Activated T-helper 9 cell treated with anti-CD3 and anti-CD28 coated beads, Interleukin-2, amount 50 U/mL, for 16 hours (primary cell): ENCODE results near the gene SPOP.

Source experiments
- DNase-seq: peaks from one replicate; pipeline ENCODE4 v3.0.0-alpha.2; 2020; ENCODE audit warnings: low read depth

SPOP gene

DNA sequence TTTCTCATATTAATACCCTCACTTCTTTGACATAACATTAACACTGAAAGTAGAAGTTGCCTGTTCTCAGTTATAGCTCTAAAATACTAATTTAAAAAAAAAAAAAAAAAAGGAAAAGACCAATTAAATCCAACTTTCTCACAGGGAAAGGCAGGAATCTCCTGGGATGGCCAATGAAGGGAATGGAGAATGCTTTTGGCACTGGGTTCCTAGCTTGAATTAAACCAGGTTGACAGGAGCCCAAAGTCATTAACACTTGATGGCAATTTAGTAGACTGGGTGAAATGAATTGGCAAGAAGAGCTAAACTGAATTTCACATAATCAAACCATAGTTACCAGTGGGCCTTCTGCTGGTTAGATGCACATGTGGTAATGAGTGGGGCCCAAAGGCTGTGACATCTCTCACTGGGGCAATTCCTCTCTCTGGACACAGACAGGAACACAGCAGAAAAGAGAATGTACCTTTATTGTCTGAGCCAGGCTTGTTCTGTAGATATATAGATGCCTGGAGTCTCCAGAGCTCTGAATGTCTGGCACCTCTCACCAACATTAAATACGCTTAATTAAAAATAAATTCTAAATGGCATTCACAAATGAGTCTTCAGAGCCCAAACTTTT, 64.6 kb downstream of the SPOP start:
- no peak for DNase-seq

DNA sequence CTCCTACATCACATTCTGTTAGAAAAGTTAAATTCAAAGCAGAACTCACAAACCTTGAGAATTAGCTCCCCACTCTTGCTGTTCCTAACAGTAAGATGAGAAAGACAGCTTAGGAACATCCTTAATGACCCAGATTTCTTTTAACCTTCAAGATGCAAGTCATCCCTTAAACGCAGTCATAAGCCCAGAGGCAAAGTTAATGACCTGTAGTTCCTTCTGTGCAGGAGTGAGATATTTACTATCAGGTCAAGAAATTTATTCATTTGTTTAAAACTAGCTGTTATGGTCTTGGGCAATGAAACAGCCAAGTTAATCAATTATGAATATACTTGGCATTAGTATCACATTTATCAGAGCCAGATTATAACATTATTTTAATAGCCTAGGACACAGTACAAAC, 65.2 kb downstream of the SPOP start:
- DNase-seq = no peak

GRCh38 chr17:49610883-49611584, 66.9 kb downstream of the SPOP start:
- DNase-seq = no peak

DNA sequence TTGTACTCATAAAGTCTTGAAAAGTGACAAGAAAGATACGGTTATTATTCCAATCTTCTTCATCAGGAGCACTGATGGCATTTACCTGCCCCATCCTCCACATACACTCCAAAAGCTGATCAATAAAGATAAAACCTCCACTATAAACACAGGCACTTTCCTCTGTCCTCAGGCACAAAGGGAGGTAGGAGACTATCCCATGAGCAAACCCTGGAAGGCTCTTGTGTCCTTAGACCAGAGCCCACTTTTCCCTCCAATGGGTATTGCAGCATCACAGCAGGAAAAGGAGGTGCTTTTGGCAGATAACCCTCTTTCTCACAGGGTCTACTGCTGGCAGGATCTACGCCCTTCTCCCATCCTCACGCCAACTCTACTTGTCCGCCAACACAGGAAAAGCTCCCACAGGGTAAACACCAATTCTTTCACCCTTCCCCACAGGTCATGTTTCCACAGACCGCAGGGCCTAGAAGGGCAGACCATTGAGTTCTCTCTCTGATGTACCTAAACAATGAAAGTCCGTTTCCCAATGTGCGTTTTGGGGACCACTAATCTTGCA, 73.5 kb downstream of the SPOP start:
- no peak for DNase-seq

GRCh38 chr17:49603720-49604119, 74.2 kb downstream of the SPOP start:
- no peak for DNase-seq

GRCh38 chr17:49603238-49603637, 74.7 kb downstream of the SPOP start:
- DNase-seq = no peak

GRCh38 chr17:49602783-49603182, 75.1 kb downstream of the SPOP start:
- no peak for DNase-seq

- no peak for DNase-seq
Measured at GRCh38 chr17:49600949-49601348, 76.9 kb downstream of the SPOP start.

GRCh38 chr17:49598918-49599317, 79.0 kb downstream of the SPOP start:
- DNase-seq = no peak

DNA sequence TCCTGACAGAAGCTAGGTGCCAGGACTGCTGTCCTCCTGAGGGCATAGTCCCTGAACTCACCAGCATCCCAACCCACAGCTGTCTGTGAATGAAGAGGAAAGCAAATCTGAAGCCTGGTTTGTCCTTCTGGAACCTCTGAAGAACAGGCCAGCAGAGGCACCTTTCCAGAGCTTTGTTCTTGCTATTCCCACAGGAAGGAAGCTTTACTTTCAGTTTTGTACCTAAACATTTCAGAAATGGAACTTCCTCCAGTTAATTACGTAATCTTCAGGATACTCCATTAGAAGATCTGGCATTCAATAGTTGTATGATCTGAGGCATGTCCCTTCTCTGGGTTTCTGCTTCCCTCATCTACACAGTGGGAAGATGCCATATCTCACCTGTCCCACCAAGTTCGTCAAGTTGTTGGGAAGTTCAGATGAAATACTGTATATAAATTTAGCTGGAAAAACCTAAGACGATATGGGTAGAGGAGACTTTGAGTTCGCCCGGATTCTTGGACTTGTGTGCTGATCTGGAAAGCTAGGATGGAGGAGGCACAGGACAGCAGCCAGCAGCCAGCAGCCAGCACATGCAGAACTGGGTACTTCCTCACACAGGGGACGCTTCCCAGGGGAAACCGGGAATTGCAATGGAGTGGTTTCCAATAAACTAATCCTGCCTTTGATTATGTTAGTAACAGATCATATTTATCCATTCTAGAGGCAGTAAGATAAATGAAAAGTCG, 79.8 kb downstream of the SPOP start:
- no peak for DNase-seq

GRCh38 chr17:49597436-49597835, 80.5 kb downstream of the SPOP start:
- DNase-seq = no peak

- no peak for DNase-seq
Measured at GRCh38 chr17:49596613-49597244, 81.2 kb downstream of the SPOP start.

- no peak for DNase-seq
Measured at GRCh38 chr17:49595980-49596379, 81.9 kb downstream of the SPOP start.

- no peak for DNase-seq
Measured at GRCh38 chr17:49595328-49595727, 82.6 kb downstream of the SPOP start.

DNA sequence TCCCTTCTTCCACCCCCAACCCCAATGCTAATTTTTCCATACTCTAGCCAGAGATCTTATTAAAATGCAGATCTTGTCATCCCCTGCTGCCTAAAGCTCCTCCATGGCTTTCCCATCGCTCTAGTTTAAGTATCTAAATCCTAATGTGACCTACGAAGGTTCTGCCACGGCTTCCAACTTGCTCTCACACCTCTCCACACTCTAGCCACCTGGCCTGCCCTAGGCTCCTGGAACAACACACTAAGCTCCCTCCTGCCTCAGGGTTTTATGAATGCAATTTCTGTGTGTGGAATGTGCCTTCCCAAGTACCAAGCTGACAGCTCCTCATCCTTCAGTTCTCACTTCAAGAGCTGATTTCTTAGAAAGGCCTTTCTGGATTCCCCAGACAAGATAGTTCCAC, 85.6 kb downstream of the SPOP start:
- no peak for DNase-seq

DNA sequence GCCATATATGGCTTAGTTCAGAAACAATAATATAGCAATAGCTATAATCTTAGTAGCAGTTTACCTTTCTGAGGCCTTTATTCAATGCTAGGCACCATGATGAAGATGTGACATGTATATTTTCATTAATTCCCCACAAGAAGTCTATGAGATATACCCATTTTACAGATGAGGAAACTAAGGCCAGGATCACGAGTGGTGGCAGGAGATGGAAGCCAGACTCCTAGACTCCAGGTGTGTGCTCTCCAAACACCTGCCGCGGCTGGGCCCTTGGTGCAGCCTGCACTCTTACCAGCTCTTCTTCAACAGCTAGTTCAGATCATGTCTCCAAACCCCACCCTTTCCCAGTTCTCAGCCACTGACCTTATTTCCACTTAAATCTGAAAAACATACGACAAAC, 87.0 kb downstream of the SPOP start:
- no peak for DNase-seq

GRCh38 chr17:49589577-49589927, 88.3 kb downstream of the SPOP start:
- no peak for DNase-seq

GRCh38 chr17:49588726-49589576, 88.9 kb downstream of the SPOP start:
- DNase-seq = no peak

DNA sequence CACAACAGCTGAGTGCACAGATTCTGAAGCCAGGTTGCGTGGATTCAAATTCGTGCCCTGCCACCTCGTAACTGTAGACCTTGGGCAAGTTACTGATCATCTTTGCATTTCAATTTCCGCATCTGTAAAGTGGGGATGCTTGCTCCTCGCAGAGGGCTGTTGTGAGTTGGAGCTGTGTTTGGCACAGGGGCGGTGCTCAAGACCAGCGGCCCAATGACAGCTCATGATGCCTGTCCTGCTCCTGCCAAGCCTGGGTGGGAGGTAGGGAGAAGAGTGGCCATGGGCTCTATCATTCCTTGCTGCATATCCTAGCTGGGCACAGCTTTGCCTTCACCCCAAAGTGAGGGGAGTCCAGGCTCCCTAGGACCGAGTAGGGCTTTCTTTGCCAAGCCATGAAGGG, 89.6 kb downstream of the SPOP start:
- no peak for DNase-seq

GRCh38 chr17:49587366-49588073, 90.4 kb downstream of the SPOP start:
- no peak for DNase-seq

DNA sequence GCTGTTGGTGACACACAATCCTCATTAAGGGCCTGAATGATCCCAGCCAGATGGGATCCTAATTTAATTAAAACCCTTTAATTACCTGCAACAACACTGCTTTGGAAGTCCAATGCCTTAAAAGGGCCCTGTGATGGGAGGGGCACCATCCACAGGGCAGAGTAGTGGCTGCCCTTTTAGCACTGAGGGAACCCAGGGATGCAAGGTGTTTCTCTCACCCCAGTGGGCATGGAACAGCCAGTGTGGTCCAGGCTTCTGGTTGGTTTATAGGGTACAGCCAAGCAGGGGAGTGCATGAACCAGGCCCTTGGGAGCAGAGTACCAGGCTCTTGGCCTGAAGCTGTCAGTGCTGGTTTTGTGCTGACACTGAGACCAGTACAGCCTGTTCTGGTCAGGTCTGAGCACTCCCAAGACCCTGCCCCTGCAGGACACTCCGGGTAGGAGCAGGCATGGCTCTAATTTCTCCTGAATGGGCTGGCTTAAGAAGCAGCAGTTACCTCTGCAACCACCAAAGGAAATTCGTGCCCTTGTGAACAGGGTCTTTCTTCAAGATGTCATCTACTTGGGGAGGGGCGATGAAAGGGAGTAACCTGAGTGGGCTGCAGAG, 92.4 kb downstream of the SPOP start:
- DNase-seq = no peak
